ENCODE measurements around the gene PAX5.

DNA sequence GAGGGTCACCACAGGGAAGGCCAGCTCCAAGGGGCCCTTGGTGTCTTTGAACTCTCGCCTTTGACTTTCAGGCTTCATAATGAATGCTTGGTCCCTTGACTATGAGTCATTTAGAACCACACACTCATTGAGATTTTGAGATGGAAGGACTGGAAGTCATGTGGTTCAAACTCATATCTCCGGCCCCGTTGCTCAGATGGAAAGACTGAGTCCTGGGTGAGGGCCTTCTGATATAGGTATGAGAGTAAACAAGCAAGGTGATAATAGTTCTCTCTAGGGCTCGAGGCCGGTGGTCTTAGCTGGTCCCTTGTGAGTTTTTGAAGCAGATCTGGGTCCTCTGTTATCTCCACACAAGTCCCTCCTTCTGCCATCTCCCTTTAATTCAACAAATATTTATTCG, 210.6 kb downstream of the PAX5 start:
- TF ChIP-seq, protein P1, sequence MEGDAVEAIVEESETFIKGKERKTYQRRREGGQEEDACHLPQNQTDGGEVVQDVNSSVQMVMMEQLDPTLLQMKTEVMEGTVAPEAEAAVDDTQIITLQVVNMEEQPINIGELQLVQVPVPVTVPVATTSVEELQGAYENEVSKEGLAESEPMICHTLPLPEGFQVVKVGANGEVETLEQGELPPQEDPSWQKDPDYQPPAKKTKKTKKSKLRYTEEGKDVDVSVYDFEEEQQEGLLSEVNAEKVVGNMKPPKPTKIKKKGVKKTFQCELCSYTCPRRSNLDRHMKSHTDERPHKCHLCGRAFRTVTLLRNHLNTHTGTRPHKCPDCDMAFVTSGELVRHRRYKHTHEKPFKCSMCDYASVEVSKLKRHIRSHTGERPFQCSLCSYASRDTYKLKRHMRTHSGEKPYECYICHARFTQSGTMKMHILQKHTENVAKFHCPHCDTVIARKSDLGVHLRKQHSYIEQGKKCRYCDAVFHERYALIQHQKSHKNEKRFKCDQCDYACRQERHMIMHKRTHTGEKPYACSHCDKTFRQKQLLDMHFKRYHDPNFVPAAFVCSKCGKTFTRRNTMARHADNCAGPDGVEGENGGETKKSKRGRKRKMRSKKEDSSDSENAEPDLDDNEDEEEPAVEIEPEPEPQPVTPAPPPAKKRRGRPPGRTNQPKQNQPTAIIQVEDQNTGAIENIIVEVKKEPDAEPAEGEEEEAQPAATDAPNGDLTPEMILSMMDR (tag by site-specific recombination; IDR thresholded peaks at IDR 0.05) = no peak
- TF ChIP-seq ZNF830 (tag by site-specific recombination; IDR thresholded peaks at IDR 0.05; ENCODE audit: low read depth) = no peak
- TF ChIP-seq ZNF776 (tag by site-specific recombination; IDR thresholded peaks at IDR 0.05; ENCODE audit: borderline replicate concordance) = no peak

All from HEK293 (cell line).